H1 (cell line): ENCODE measurements around the gene ITGB4. TPM values are rescaled to one million over a fixed set of nuclear protein-coding genes. Genes with fewer than 3 reads are reported as not detected.
A peak's percentile ranks its signal among the peaks of the same experiment; 100 is the strongest.

ENCODE experiments used
- CTCF ChIA-PET: fragments of 300-600 bp; sonication (Branson Sonifier 250); formaldehyde crosslinking; loops from one replicate; lab custom pipeline; 2021; ENCODE audit not compliant: partially characterized antibody; lab: Charles Lee
- POLR2A ChIA-PET: fragments of 300-600 bp; sonication (Branson Sonifier 250); formaldehyde crosslinking; loops from one replicate; lab custom pipeline; 2021; ENCODE audit warnings: inconsistent platforms; ENCODE audit not compliant: partially characterized antibody; lab: Charles Lee
- DNase-seq, 2 experiments: peaks; one replicate each; pipeline versions ENCODE4 v3.0.0 to v3.0.0-alpha.2; 2010 to 2022; ENCODE audit warnings: low spot score in 2 of 2, low read depth in 1 of 2, mixed read lengths in 1 of 2
- FAIRE-seq: peaks from 2 replicates; lab custom pipeline; 2011; peaks lifted over from hg19 to GRCh38; lab: Jason Lieb, UNC
- H2AFZ ChIP-seq: 2 replicates; pipeline ENCODE4 v1.8.1; 2012; ENCODE audit warnings: low read length, inconsistent platforms
- H2AK5ac ChIP-seq: 2 replicates; pipeline ENCODE4 v1.6.1; 2013; ENCODE audit warnings: low read depth, low read length
- H2BK120ac ChIP-seq: replicated peaks from 2 replicates; pipeline ENCODE3; 2013; ENCODE audit warnings: low read depth, low read length, inconsistent platforms
- H2BK12ac ChIP-seq: 2 replicates; pipeline ENCODE4 v1.6.1; 2013; ENCODE audit warnings: low read depth, low read length
- H2BK15ac ChIP-seq: 2 replicates; pipeline ENCODE4 v1.6.1; 2013; ENCODE audit warnings: low read length
- H2BK20ac ChIP-seq: 2 replicates; pipeline ENCODE4 v1.6.1; 2013; ENCODE audit warnings: low read length
- H2BK5ac ChIP-seq: 2 replicates; pipeline ENCODE4 v1.6.1; 2013; ENCODE audit warnings: low read depth, low read length
- H3K14ac ChIP-seq: 2 replicates; pipeline ENCODE4 v1.6.1; 2013; ENCODE audit warnings: inconsistent platforms; ENCODE audit not compliant: insufficient read length
- H3K18ac ChIP-seq: 2 replicates; pipeline ENCODE4 v1.6.1; 2013; ENCODE audit warnings: low read length; ENCODE audit errors: extremely low read depth
- H3K23ac ChIP-seq: 2 replicates; pipeline ENCODE4 v1.6.1; 2013; ENCODE audit warnings: inconsistent platforms; ENCODE audit not compliant: insufficient read length
- H3K23me2 ChIP-seq: 2 replicates; pipeline ENCODE4 v1.6.1; 2013; ENCODE audit warnings: low read depth, low read length
- H3K27ac ChIP-seq: 2 replicates; pipeline ENCODE4 v1.6.1; 2011; ENCODE audit warnings: low read depth, low read length, inconsistent platforms
- H3K27me3 ChIP-seq, 4 experiments: replicated peaks in 1 of 4; 1 replicate in 1 of 4; 2 replicates in 3 of 4; pipeline versions ENCODE4 v1.6.1 to v1.8.1; 2011 to 2013; ENCODE audit warnings: low read length in 3 of 4, mild to moderate bottlenecking in 3 of 4, inconsistent platforms in 2 of 4, mixed read lengths in 2 of 4, moderate library complexity in 1 of 4; ENCODE audit not compliant: control insufficient read depth in 3 of 4, insufficient read depth in 3 of 4; ENCODE audit errors: extremely low read depth in 1 of 4
- H3K36me3 ChIP-seq, 4 experiments: 2 replicates each; pipeline versions ENCODE4 v1.6.1 to v1.8.1; 2011 to 2013; ENCODE audit warnings: mild to moderate bottlenecking in 4 of 4, low read length in 3 of 4, moderate library complexity in 2 of 4, control low read depth in 1 of 4, inconsistent platforms in 1 of 4; ENCODE audit not compliant: insufficient read depth in 4 of 4, control insufficient read depth in 2 of 4
- H3K4ac ChIP-seq: replicated peaks from 2 replicates; pipeline ENCODE3; 2013; ENCODE audit warnings: low read length, low read depth, mixed read lengths, inconsistent platforms; ENCODE audit not compliant: insufficient read length
- H3K4me1 ChIP-seq, 4 experiments: replicated peaks in 1 of 4; 1 replicate in 1 of 4; 2 replicates in 3 of 4; pipeline versions ENCODE4 v1.6.1 to v1.8.1; 2011 to 2013; ENCODE audit warnings: low read length in 3 of 4, inconsistent platforms in 2 of 4, mixed read lengths in 1 of 4; ENCODE audit not compliant: insufficient read depth in 4 of 4, control insufficient read depth in 3 of 4
- H3K4me2 ChIP-seq, 2 experiments: 2 replicates each; pipeline versions ENCODE4 v1.6.1 to v1.8.1; 2011 to 2013; ENCODE audit warnings: low read depth in 2 of 2, low read length in 2 of 2, control low read depth in 1 of 2, inconsistent platforms in 1 of 2, mild to moderate bottlenecking in 1 of 2; ENCODE audit not compliant: insufficient read depth in 1 of 2
- H3K4me3 ChIP-seq, 4 experiments: fragments of 200-600, 300-600 bp in 1 of 4; sonication (generic), shearing (Covaris generic), sonication (Bioruptor Twin) in 1 of 4; 2 replicates each; pipeline versions ENCODE4 v1.5.1 to v1.8.1; 2011 to 2016; ENCODE audit warnings: low read length in 4 of 4, low read depth in 3 of 4, control low read depth in 2 of 4, inconsistent platforms in 2 of 4, mild to moderate bottlenecking in 2 of 4, mixed read lengths in 1 of 4, moderate library complexity in 1 of 4; ENCODE audit not compliant: insufficient read depth in 2 of 4; ENCODE audit errors: extremely low read depth in 1 of 4
- H3K56ac ChIP-seq: replicated peaks from 2 replicates; pipeline ENCODE3; 2013; ENCODE audit warnings: low read depth, mild to moderate bottlenecking, mixed read lengths, low read length, inconsistent platforms; ENCODE audit not compliant: insufficient read length
- H3K79me1 ChIP-seq: 2 replicates; pipeline ENCODE4 v1.6.1; 2013; ENCODE audit warnings: low read depth, low read length, control low read depth
- H3K79me2 ChIP-seq, 2 experiments: 2 replicates each; pipeline versions ENCODE4 v1.6.1 to v1.8.1; 2012 to 2013; ENCODE audit warnings: low read length in 2 of 2, mild to moderate bottlenecking in 2 of 2, inconsistent platforms in 1 of 2; ENCODE audit not compliant: insufficient read depth in 2 of 2, control insufficient read depth in 1 of 2
- H3K9ac ChIP-seq, 4 experiments: replicated peaks in 1 of 4; 1 replicate in 1 of 4; 2 replicates in 3 of 4; pipeline versions ENCODE4 v1.6.1 to v1.8.1; 2011 to 2013; ENCODE audit warnings: low read depth in 3 of 4, low read length in 3 of 4, control low read depth in 2 of 4, mild to moderate bottlenecking in 2 of 4, moderate library complexity in 2 of 4, inconsistent platforms in 1 of 4; ENCODE audit errors: extremely low read depth in 1 of 4
- H3K9me3 ChIP-seq, 2 experiments: 2 replicates each; pipeline versions ENCODE4 v1.6.1 to v1.8.1; 2012 to 2013; ENCODE audit warnings: mild to moderate bottlenecking in 2 of 2, moderate library complexity in 2 of 2, control low read depth in 1 of 2, inconsistent platforms in 1 of 2, low read depth in 1 of 2, low read length in 1 of 2, mixed read lengths in 1 of 2; ENCODE audit not compliant: insufficient read depth in 2 of 2
- H4K20me1 ChIP-seq, 2 experiments: replicated peaks in 1 of 2; 2 replicates each; pipeline versions ENCODE3 to v1.8.1; 2011 to 2013; ENCODE audit warnings: inconsistent platforms in 2 of 2, low read length in 2 of 2, mild to moderate bottlenecking in 1 of 2; ENCODE audit not compliant: insufficient read depth in 2 of 2, control insufficient read depth in 1 of 2
- H4K5ac ChIP-seq: 2 replicates; pipeline ENCODE4 v1.6.1; 2013; ENCODE audit warnings: low read length, low read depth, mixed read lengths, inconsistent platforms; ENCODE audit not compliant: insufficient read length
- H4K8ac ChIP-seq: 2 replicates; pipeline ENCODE4 v1.8.0; 2013; ENCODE audit warnings: mild to moderate bottlenecking, moderate library complexity, low read length, inconsistent platforms; ENCODE audit not compliant: insufficient read depth; ENCODE audit errors: extremely low read depth
- H4K91ac ChIP-seq: replicated peaks from 2 replicates; pipeline ENCODE3; 2013; ENCODE audit warnings: low read length, mixed read lengths, inconsistent platforms; ENCODE audit not compliant: insufficient read length
- CTBP2 ChIP-seq: IDR thresholded peaks from 2 replicates; pipeline ENCODE4 v1.7.0; 2011; ENCODE audit warnings: borderline replicate concordance, mild to moderate bottlenecking, moderate library complexity, mixed read lengths, low read length; ENCODE audit not compliant: insufficient read depth, insufficient read length
- SAP30 ChIP-seq: fragments of 300-600 bp; sonication (generic); IDR thresholded peaks from 2 replicates; pipeline ENCODE4 v1.7.1; 2012; ENCODE audit warnings: low read length, moderate library complexity, mild to moderate bottlenecking, inconsistent platforms; ENCODE audit not compliant: insufficient read depth, insufficient replicate concordance
- YY1 ChIP-seq: IDR thresholded peaks from 2 replicates; pipeline ENCODE4 v1.6.1; 2011; ENCODE audit warnings: low read depth, mild to moderate bottlenecking, low read length
- WGBS, 2 experiments: shearing (Covaris generic) in 1 of 2; methylation state at CpG; one replicate each; pipeline versions ENCODE4 v1.1.6 to v1.1.7; 2013 to 2015; ENCODE audit warnings: low lambda C conversion rate in 2 of 2, mixed read lengths in 2 of 2, inconsistent platforms in 1 of 2, low coverage in 1 of 2, missing lambda C conversion rate in 1 of 2; ENCODE audit not compliant: insufficient replicate concordance in 2 of 2, insufficient coverage in 1 of 2, insufficient read length in 1 of 2; ENCODE audit errors: extremely low coverage in 1 of 2, missing lambda C conversion rate in 1 of 2; 5-methylcytosine and 5-hydroxymethylcytosine counted together
- polyA plus RNA-seq, 7 experiments: library from polyadenylated mRNA; depleted of rRNA in 3 of 7; stranded (reverse) in 5 of 7; unstranded in 2 of 7; fragments of >200 nt in 5 of 7; fragments of 200-250 nt in 2 of 7; gene quantifications; 1 replicate in 5 of 7; 2 replicates in 1 of 7; 4 replicates in 1 of 7; pipeline versions ENCODE4 v1.2.1 to v1.2.3, GENCODE V29; 2011 to 2013; ENCODE audit warnings: missing spikeins in 2 of 7, mixed read lengths in 2 of 7
- total RNA-seq: library from RNA; stranded (reverse); fragmentation: NEBNext Ultra II Directional; extraction: Animal tissue kit (Norgen Biotek cat#: 25700); gene quantifications from 2 replicates; pipeline ENCODE4 v1.2.1, GENCODE V29; 2021

ITGB4 gene
- total and polyA plus RNA-seq, 2 of the 8 experiments (the other 6 are each of a cell fraction or from before 2014, with no cell fraction given) = 5.2 to 5.6 TPM

- no peak for FAIRE-seq
- POLR2A ChIA-PET = interaction anchor here (0.6 to 8.5 kb wide), 94 partner anchors 11 to 1506 kb away, joined by 3 to 425 read pairs (median 4); partner anchors contain the start of genes AANAT, FDXR, GALK1 and ITGB4
- peak overlapping the region in 1 of 4 experiments; percentile 11; a peak in 2 of 8 replicates for H3K4me3 ChIP-seq
Observed at GRCh38 chr17:75779987-75780889, 59.0 kb downstream of the ITGB4 start.

More at GRCh38 chr17:75779987-75780889, 59.0 kb downstream of the ITGB4 start:
- H2BK12ac ChIP-seq = no peak overlapping the region
- H3K23me2 ChIP-seq = peaks cover under 1% of the 10 kb centered on the region; the same call in 1 of the 2 replicates
- peaks cover 10 to 12% of the 10 kb centered on the region in 2 experiments for H4K20me1 ChIP-seq
- no peak overlapping the region for H2BK120ac ChIP-seq
- H3K79me1 ChIP-seq = no peaks in the 10 kb centered on the region
- peaks cover 0 to 10% (median 7%) of the 10 kb centered on the region in 4 experiments; a peak in 6 of 7 replicates for H3K4me1 ChIP-seq
- no peak overlapping the region for H4K91ac ChIP-seq
- H2BK20ac ChIP-seq = no peak overlapping the region
- peaks cover 0 to 29% (median 14%) of the 10 kb centered on the region in 4 experiments; a peak in 5 of 8 replicates for H3K36me3 ChIP-seq
- no peaks in the 10 kb centered on the region for H3K27me3 ChIP-seq
- no peak overlapping the region for H3K18ac ChIP-seq
- H3K14ac ChIP-seq = no peak overlapping the region
- 18% methylated on average over 5 of the region's 5 CpGs; no CpG with 5 or more reads in 1 of the 2 experiments for WGBS, 2 experiments
- H3K9ac ChIP-seq = no peak overlapping the region
- no peak overlapping the region for H3K56ac ChIP-seq
- no peak overlapping the region for H4K5ac ChIP-seq
- H3K79me2 ChIP-seq = peaks cover 5 to 31% of the 10 kb centered on the region in 2 experiments; a peak in 3 of 4 replicates
- TF ChIP-seq YY1 (0 out of 2 replicates have a peak, but pooled peaks have one; percentile 2), SAP30 (no peak), CTBP2 (no peak)
- no peak overlapping the region for H3K27ac ChIP-seq
- no peak overlapping the region for H3K23ac ChIP-seq
- CTCF ChIA-PET = interaction anchor here (0.6 to 21.4 kb wide), 9 partner anchors 23 to 147 kb away, joined by 3 to 359 read pairs (median 3); partner anchors contain the start of genes GALK1, RECQL5, SAP30BP and SMIM5
- no peaks in the 10 kb centered on the region for H3K9me3 ChIP-seq
- no peak overlapping the region for H3K4ac ChIP-seq
- no peak overlapping the region for H2AK5ac ChIP-seq
- no peak for DNase-seq
- H2AFZ ChIP-seq = no peak overlapping the region
- no peak overlapping the region for H4K8ac ChIP-seq
- no peak overlapping the region for H2BK5ac ChIP-seq
- H3K4me2 ChIP-seq = no peak overlapping the region
- no peak overlapping the region for H2BK15ac ChIP-seq
